H1 (cell line): ENCODE data around the gene ST6GALNAC3. TPM values are rescaled to one million over a fixed set of nuclear protein-coding genes. Genes with fewer than 3 reads are reported as not detected.

ENCODE experiments used
- CHD7 ChIP-seq: fragments of 300-600 bp; sonication (generic); IDR thresholded peaks from 2 replicates; pipeline ENCODE4 v1.7.1; 2012; ENCODE audit warnings: low read length, moderate library complexity, mild to moderate bottlenecking, inconsistent platforms; ENCODE audit not compliant: insufficient replicate concordance
- KDM5A ChIP-seq: fragments of 200-600 bp; IDR thresholded peaks from 2 replicates; pipeline ENCODE4 v1.7.1; 2012; ENCODE audit warnings: mild to moderate bottlenecking, low read length, inconsistent platforms, mixed read lengths
- NANOG ChIP-seq: IDR thresholded peaks from 2 replicates; pipeline ENCODE4 v1.6.1; 2011; ENCODE audit warnings: low read length, low read depth, mild to moderate bottlenecking, inconsistent platforms; ENCODE audit not compliant: insufficient read depth, poor library complexity, severe bottlenecking
- POLR2AphosphoS5 ChIP-seq: IDR thresholded peaks from 2 replicates; pipeline ENCODE4 v1.6.1; 2011; ENCODE audit warnings: low read depth, low read length
- polyA plus RNA-seq, 7 experiments: library from polyadenylated mRNA; depleted of rRNA in 3 of 7; stranded (reverse) in 5 of 7; unstranded in 2 of 7; fragments of >200 nt in 5 of 7; fragments of 200-250 nt in 2 of 7; gene quantifications; 1 replicate in 5 of 7; 2 replicates in 1 of 7; 4 replicates in 1 of 7; pipeline versions ENCODE4 v1.2.1 to v1.2.3, GENCODE V29; 2011 to 2013; ENCODE audit warnings: missing spikeins in 2 of 7, mixed read lengths in 2 of 7
- total RNA-seq: library from RNA; stranded (reverse); fragmentation: NEBNext Ultra II Directional; extraction: Animal tissue kit (Norgen Biotek cat#: 25700); gene quantifications from 2 replicates; pipeline ENCODE4 v1.2.1, GENCODE V29; 2021

Gene ST6GALNAC3
- total and polyA plus RNA-seq, 2 of the 8 experiments (the other 6 are each of a cell fraction or from before 2014, with no cell fraction given): 4.9 to 19.0 TPM

- TF ChIP-seq CHD7 (no peak), POLR2AphosphoS5 (no peak), NANOG (no peak), KDM5A (no peak)
- TF ChIP-seq, all 59 proteins: peak for 0
Observed at GRCh38 chr1:76644139-76644538, 569.6 kb downstream of the ST6GALNAC3 start (continued).
